Measurements from ENCODE around the gene HMCN2. TPM values are rescaled to one million over a fixed set of nuclear protein-coding genes. Genes with fewer than 3 reads are reported as not detected.

The HMCN2 gene
- total and polyA plus RNA-seq, 8 donors: 0.41 to 5.3 (median 0.76) TPM

DNA sequence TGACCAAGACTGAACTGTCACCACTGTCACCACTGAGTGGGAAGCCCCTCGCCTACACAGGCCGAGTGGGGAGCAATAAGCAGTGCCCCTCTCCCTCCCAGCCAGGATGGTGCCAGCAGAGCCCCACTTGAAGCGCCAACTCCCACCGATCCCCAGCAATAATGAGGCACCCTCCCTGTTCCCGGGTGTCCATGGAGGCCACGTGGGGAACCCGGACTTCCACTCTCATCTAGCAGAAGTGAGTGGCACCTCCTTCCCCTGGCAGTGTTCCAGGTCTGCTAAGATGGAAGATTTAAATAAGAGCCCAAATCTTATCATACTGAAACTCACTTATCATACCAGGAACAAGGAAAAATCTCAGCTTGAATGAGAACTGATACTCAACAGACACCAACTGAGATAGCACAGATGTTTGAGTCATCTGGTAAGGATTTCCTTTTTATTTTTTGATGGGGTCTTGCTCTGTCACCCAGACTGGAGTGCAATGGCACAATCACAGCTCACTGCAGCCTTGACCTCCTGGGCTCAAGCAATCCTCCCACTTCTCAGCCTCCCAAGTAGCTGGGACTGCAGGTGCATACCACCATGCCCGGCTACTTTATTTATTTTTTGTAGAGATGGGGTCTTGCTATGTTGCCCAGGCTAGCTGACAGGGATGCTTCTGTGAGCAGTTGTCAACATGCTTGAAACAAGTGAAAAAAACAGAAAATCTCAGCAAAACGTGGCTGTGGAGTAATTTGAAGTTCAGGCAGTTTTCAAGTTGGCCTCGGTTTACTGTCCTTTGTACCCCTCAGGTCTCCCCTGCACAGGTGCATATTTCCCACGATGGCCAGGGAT is 149.6 kb downstream of the HMCN2 start:
- Histone ChIP-seq H3K27me3 (no peaks in the 10 kb centered on the region), H3K4me3 (no peak overlapping the region), H3K4me1 (no peaks in the 10 kb centered on the region), H3K9me3 (no peaks in the 10 kb centered on the region), H3K27ac (no peak overlapping the region), H3K36me3 (no peaks in the 10 kb centered on the region)
- TF ChIP-seq, protein P1, sequence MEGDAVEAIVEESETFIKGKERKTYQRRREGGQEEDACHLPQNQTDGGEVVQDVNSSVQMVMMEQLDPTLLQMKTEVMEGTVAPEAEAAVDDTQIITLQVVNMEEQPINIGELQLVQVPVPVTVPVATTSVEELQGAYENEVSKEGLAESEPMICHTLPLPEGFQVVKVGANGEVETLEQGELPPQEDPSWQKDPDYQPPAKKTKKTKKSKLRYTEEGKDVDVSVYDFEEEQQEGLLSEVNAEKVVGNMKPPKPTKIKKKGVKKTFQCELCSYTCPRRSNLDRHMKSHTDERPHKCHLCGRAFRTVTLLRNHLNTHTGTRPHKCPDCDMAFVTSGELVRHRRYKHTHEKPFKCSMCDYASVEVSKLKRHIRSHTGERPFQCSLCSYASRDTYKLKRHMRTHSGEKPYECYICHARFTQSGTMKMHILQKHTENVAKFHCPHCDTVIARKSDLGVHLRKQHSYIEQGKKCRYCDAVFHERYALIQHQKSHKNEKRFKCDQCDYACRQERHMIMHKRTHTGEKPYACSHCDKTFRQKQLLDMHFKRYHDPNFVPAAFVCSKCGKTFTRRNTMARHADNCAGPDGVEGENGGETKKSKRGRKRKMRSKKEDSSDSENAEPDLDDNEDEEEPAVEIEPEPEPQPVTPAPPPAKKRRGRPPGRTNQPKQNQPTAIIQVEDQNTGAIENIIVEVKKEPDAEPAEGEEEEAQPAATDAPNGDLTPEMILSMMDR (IDR thresholded peaks at IDR 0.05): no peak
- WGBS, 2 donors: 63 to 75% methylated on average over 11 of the region's 11 CpGs
- FAIRE-seq (no peak), DNase-seq (no peak), ATAC-seq (no peak)
- intact Hi-C loops (cut with DNase I): no loop called here

DNA sequence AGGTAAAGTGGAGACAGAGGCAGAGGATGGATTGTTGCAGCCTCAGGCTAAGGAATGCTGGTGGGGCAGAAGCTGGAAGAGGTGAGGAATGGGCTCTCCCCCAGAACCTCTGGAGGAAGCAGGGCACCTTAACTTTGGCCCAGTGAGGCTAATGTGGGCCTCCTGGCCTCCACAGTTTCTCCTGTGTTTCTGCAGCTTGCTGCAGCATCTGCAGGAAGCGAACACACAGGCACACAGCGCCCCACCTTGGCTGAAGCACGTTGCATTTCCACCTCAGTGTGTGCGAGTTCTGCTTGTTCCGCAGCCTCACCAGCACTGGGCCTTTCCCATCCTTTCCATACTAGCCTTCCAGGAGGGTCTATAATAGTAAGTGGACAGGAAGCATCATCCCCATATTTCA is 152.0 kb downstream of the HMCN2 start:
- Histone ChIP-seq H3K27ac (no peak overlapping the region), H3K36me3 (no peaks in the 10 kb centered on the region), H3K9me3 (no peaks in the 10 kb centered on the region), H3K4me1 (no peaks in the 10 kb centered on the region), H3K4me3 (no peak overlapping the region), H3K27me3 (no peaks in the 10 kb centered on the region)
- ATAC-seq: no peak
- FAIRE-seq: no peak
- TF ChIP-seq, protein P1 (IDR thresholded peaks at IDR 0.05): no peak
- 73 to 81% methylated on average over 5 of the region's 5 CpGs for WGBS, 2 donors
- no peak for DNase-seq
- intact Hi-C loops (cut with DNase I): no loop called here

DNA sequence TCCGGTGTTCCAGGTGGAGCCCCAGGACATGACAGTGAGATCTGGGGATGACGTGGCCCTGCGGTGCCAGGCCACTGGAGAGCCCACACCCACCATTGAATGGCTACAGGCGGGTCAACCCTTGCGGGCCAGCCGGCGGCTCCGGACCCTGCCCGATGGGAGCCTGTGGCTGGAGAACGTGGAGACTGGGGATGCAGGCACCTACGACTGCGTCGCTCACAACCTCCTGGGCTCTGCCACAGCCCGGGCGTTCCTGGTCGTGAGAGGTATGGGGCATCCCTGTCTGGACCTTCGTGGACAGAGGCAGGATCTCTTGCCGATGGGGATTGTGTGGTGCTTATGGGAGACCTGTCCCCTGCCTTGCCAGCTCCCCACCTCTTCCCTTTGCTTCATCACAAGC is 153.2 kb downstream of the HMCN2 start:
- intact Hi-C loops (cut with DNase I): no loop called here
- Histone ChIP-seq H3K27me3 (no peaks in the 10 kb centered on the region), H3K36me3 (no peaks in the 10 kb centered on the region), H3K4me3 (no peak overlapping the region), H3K9me3 (no peaks in the 10 kb centered on the region), H3K27ac (no peak overlapping the region), H3K4me1 (no peaks in the 10 kb centered on the region)
- DNase-seq: no peak
- ATAC-seq: no peak
- WGBS, 2 donors: 79 to 85% methylated on average over 18 of the region's 18 CpGs
- no peak for FAIRE-seq
- TF ChIP-seq, protein P1 (IDR thresholded peaks at IDR 0.05): no peak

DNA sequence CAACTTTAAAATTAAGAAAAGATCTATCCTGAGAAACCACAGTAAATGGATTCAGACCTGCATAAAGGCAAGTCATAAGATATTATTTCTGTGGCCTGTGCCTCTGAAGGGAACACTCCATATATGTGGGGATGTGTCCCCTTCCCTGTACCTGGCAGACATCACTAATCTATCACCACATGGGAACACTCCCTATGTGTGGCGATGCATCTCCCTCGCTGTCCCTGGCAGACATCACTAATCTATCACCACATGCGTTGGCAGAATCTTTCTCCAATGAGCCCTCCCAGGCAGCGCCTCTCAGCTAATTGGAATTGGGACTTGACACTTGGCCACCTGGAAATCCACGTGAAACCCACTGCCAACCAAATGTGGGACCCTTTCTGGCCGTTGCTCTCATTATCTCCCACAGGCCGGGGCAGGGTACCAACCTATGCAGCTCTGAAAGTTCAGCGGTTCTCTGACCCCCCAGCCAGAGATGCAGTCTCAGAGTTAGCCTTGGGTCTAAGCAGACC is 154.0 kb downstream of the HMCN2 start:
- TF ChIP-seq, protein P1 (IDR thresholded peaks at IDR 0.05): no peak
- Histone ChIP-seq H3K4me1 (no peaks in the 10 kb centered on the region), H3K36me3 (no peaks in the 10 kb centered on the region), H3K4me3 (no peak overlapping the region), H3K9me3 (no peaks in the 10 kb centered on the region), H3K27me3 (no peaks in the 10 kb centered on the region), H3K27ac (no peak overlapping the region)
- 82 to 89% methylated on average over 8 of the region's 8 CpGs for WGBS, 2 donors
- FAIRE-seq: no peak
- no peak for DNase-seq
- intact Hi-C loops (cut with DNase I): no loop called here
- ATAC-seq: no peak
